ENCODE data around the gene BCCIP.

The BCCIP gene

GRCh38 chr10:125828311-125828710, 5.0 kb downstream of the BCCIP start:
- Histone ChIP-seq H4K20me1 (ENCODE audit: control insufficient read depth, insufficient read depth, low read depth, low read length) (peaks cover 16% of the 10 kb centered on the region; the same call in 1 of the 2 replicates), H3K4me3 (ENCODE audit: low read length) (no peak overlapping the region), H3K9me2 (replicated peaks; ENCODE audit: control insufficient read depth, low read length) (no peaks in the 10 kb centered on the region), H3K79me2 (ENCODE audit: control insufficient read depth, low read length) (peaks cover 64% of the 10 kb centered on the region), H3K27me3 (ENCODE audit: control insufficient read depth, low read length) (no peaks in the 10 kb centered on the region), H3K27ac (ENCODE audit: low read depth, low read length) (no peak overlapping the region), H3K4me1 (ENCODE audit: control insufficient read depth, low read length) (peaks cover 17% of the 10 kb centered on the region), H3F3A (ENCODE audit: control insufficient read depth, insufficient read depth) (no peaks in the 10 kb centered on the region), H3K9me3 (ENCODE audit: control insufficient read depth, insufficient read depth, low read length) (no peaks in the 10 kb centered on the region), H3K36me3 (ENCODE audit: control insufficient read depth, low read length) (peaks cover 96% of the 10 kb centered on the region), H3K4me2 (ENCODE audit: low read length) (no peak overlapping the region)
- TF ChIP-seq CTCF (IDR thresholded peaks at IDR 0.05; ENCODE audit: low read depth, low read length, poor library complexity, severe bottlenecking) = no peak
- no peak for TF ChIP-seq EZH2phosphoT487 (IDR thresholded peaks at IDR 0.05; ENCODE audit: borderline replicate concordance, low read length)

GRCh38 chr10:125836746-125837145, 13.4 kb downstream of the BCCIP start:
- no peaks in the 10 kb centered on the region; the same call in 1 of the 2 replicates for H4K20me1 ChIP-seq (ENCODE audit: control insufficient read depth, insufficient read depth, low read depth, low read length)
- H3K9me2 ChIP-seq (replicated peaks; ENCODE audit: control insufficient read depth, low read length) = no peaks in the 10 kb centered on the region
- H3K27ac ChIP-seq (ENCODE audit: low read depth, low read length) = no peak overlapping the region
- no peaks in the 10 kb centered on the region for H3K4me1 ChIP-seq (ENCODE audit: control insufficient read depth, low read length)
- H3K9me3 ChIP-seq (ENCODE audit: control insufficient read depth, insufficient read depth, low read length) = no peaks in the 10 kb centered on the region
- H3K36me3 ChIP-seq (ENCODE audit: control insufficient read depth, low read length) = peaks cover 87% of the 10 kb centered on the region
- TF ChIP-seq CTCF (IDR thresholded peaks at IDR 0.05; ENCODE audit: low read depth, low read length, poor library complexity, severe bottlenecking) (no peak), EZH2phosphoT487 (IDR thresholded peaks at IDR 0.05; ENCODE audit: borderline replicate concordance, low read length) (no peak)
- no peak overlapping the region for H3K4me2 ChIP-seq (ENCODE audit: low read length)
- no peak overlapping the region for H3K4me3 ChIP-seq (ENCODE audit: low read length)
- no peaks in the 10 kb centered on the region for H3K79me2 ChIP-seq (ENCODE audit: control insufficient read depth, low read length)
- H3K27me3 ChIP-seq (ENCODE audit: control insufficient read depth, low read length) = no peaks in the 10 kb centered on the region
- no peaks in the 10 kb centered on the region for H3F3A ChIP-seq (ENCODE audit: control insufficient read depth, insufficient read depth)

GRCh38 chr10:125838802-125839575, 15.6 kb downstream of the BCCIP start:
- TF ChIP-seq CTCF (IDR thresholded peaks at IDR 0.05; ENCODE audit: low read depth, low read length, poor library complexity, severe bottlenecking) (no peak), EZH2phosphoT487 (IDR thresholded peaks at IDR 0.05; ENCODE audit: borderline replicate concordance, low read length) (no peak)
- Histone ChIP-seq H3K27ac (ENCODE audit: low read depth, low read length) (no peak overlapping the region), H3K4me3 (ENCODE audit: low read length) (no peak overlapping the region)

More at GRCh38 chr10:125838802-125839575, 15.6 kb downstream of the BCCIP start:
- H3K27me3 ChIP-seq (ENCODE audit: control insufficient read depth, low read length) = no peaks in the 10 kb centered on the region
- no peaks in the 10 kb centered on the region for H3K9me2 ChIP-seq (replicated peaks; ENCODE audit: control insufficient read depth, low read length)
- no peaks in the 10 kb centered on the region for H3K4me1 ChIP-seq (ENCODE audit: control insufficient read depth, low read length)
- no peaks in the 10 kb centered on the region for H3K9me3 ChIP-seq (ENCODE audit: control insufficient read depth, insufficient read depth, low read length)
- no peaks in the 10 kb centered on the region; the same call in 1 of the 2 replicates for H4K20me1 ChIP-seq (ENCODE audit: control insufficient read depth, insufficient read depth, low read depth, low read length)
- H3K4me2 ChIP-seq (ENCODE audit: low read length) = no peak overlapping the region
- H3K79me2 ChIP-seq (ENCODE audit: control insufficient read depth, low read length) = no peaks in the 10 kb centered on the region
- H3K36me3 ChIP-seq (ENCODE audit: control insufficient read depth, low read length) = peaks cover 70% of the 10 kb centered on the region
- H3F3A ChIP-seq (ENCODE audit: control insufficient read depth, insufficient read depth) = no peaks in the 10 kb centered on the region

Data from DOHH2 (cell line).